Measurements from ENCODE around the gene C10orf143. TPM values are rescaled to one million over a fixed set of nuclear protein-coding genes. Genes with fewer than 3 reads are reported as not detected.

The C10orf143 gene
- total RNA-seq, 1 donor = 2.0 TPM

DNA sequence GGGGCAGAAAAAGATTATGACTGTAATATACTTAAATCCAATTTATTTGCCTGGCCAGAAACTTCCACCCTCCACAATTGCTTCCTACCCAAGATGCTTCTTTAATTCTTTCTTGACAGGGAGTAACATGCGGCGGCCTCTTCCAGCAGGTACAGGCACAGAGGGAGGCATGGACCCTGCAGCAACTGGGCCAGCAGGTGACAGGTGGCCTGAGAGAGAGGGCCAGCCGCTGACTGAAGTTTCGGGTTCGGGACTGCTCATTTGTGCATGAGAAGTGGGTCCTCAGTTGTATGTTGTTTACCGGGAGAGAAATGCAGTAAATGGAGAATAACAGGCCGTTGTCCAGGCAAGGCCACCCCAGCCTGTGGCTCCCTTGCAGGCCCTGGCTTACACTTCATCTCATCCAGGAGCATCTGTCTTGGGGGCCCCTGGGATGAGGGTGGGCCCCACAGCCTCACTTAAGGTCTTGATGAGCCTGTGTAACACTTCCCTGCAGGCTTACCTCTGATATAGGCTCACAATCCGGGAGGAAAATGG lies 72.5 kb downstream of the C10orf143 start:
- TF ChIP-seq, protein P1, sequence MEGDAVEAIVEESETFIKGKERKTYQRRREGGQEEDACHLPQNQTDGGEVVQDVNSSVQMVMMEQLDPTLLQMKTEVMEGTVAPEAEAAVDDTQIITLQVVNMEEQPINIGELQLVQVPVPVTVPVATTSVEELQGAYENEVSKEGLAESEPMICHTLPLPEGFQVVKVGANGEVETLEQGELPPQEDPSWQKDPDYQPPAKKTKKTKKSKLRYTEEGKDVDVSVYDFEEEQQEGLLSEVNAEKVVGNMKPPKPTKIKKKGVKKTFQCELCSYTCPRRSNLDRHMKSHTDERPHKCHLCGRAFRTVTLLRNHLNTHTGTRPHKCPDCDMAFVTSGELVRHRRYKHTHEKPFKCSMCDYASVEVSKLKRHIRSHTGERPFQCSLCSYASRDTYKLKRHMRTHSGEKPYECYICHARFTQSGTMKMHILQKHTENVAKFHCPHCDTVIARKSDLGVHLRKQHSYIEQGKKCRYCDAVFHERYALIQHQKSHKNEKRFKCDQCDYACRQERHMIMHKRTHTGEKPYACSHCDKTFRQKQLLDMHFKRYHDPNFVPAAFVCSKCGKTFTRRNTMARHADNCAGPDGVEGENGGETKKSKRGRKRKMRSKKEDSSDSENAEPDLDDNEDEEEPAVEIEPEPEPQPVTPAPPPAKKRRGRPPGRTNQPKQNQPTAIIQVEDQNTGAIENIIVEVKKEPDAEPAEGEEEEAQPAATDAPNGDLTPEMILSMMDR (IDR thresholded peaks at IDR 0.05; ENCODE audit: insufficient read depth, low read length) = no peak
- DNase-seq (ENCODE audit: low read depth) = no peak
- H3K4me3 ChIP-seq (ENCODE audit: low read depth, low read length) = no peak overlapping the region

DNA sequence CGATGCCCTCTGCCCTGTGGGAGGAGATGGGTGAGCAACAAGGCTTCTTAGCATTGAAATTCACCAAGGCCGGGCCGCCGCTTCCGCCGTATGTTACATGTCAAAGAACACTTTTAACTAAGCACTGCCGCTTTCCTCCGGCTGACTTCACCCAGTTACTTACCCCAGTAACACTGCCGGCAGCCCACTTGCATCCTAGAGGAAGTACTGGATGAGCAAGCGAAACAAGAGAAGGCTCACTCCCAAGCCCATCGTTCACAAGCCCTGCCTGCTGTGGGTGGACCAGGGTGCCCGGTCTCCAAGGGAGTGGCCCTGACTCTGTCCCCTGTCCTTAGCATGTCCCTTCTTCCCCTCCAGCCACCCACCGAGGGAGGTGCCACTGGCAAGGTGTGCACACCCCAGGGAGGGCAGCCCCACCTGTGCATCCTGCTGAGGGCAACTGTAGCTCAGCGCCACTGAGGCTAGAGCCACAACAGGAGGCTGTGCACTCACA lies 73.4 kb downstream of the C10orf143 start:
- DNase-seq (ENCODE audit: low read depth) = no peak
- TF ChIP-seq, protein P1 (IDR thresholded peaks at IDR 0.05; ENCODE audit: insufficient read depth, low read length) = no peak
- no peak overlapping the region for H3K4me3 ChIP-seq (ENCODE audit: low read depth, low read length)

DNA sequence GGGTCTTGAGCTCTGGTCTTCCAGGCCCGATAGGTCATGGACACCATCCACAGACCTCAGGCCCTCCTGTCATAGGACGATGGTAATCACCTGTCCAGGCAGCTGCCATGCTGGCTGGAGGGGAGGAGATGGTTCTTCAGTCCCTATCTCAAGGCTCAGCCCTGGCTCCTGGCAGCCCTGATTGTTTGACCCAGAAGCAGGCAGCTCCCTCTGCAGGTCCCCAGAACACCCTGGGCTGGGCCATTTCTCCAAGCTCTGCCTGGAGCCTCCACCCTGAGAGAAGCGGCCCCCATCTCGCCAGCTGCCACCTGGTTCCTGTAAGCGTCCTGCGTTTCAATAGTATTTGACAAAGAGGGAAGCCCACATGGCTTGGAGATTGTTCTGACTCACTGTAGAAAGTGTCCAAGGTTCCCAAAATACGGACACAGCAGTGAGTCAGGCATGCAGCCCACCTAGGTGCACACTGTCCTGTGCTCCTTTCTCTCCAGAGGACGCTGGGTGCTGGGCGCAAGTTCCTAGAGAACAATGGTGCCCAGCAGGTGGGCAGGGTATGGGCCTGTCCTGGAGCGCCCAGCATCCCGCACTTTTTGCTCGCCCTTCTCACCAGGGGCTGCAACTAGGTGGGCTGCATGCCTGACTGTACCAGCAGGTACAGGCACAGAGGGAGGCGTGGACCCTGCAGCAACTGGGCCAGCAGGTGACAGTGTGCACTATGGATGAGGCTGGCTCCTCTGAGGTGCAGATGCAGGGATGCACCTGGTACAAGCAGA lies 74.1 kb downstream of the C10orf143 start:
- DNase-seq (ENCODE audit: low read depth) = no peak
- no peak overlapping the region for H3K4me3 ChIP-seq (ENCODE audit: low read depth, low read length)
- TF ChIP-seq, protein P1 (IDR thresholded peaks at IDR 0.05; ENCODE audit: insufficient read depth, low read length) = no peak

DNA sequence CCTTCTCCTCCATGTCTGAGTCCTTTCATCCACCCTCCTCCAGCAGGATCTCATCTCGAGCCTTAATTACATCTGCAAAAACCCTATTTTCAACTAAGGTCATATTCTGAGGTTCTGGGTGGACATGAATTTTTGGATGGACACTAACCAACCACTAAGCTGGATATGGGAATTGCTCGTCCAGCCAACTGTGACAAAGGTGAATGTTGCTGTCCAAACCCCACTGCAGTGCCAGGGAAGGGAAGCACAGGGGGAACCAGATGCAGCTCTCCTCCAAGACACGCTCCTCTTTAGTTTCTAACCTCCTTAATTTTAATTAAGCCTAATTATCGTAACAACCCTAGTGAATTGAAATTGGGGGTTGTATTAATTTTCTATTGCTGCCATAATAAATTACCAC lies 81.4 kb downstream of the C10orf143 start:
- peak; percentile 6 for DNase-seq (ENCODE audit: low read depth)
- H3K4me3 ChIP-seq (ENCODE audit: low read depth, low read length) = no peak overlapping the region
- TF ChIP-seq, protein P1 (IDR thresholded peaks at IDR 0.05; ENCODE audit: insufficient read depth, low read length) = no peak

DNA sequence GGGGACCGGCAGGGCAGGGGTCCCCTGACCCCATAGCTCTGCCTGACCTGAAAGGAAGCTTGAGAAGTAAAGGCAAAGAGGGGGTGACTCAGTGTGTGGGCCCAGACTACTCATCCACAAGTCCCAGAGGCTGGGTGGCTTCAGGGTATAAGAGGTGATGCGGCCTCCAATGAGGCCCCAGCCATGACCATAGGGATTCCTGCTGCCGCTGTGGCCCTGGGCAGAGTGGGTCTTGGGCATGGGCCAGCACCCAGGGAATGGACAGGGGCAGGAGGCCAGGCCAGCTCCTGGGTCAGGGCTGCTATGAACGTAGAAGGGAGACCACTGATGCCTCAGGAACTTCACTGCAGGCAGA lies 82.2 kb downstream of the C10orf143 start:
- TF ChIP-seq, protein P1 (IDR thresholded peaks at IDR 0.05; ENCODE audit: insufficient read depth, low read length) = no peak
- no peak for DNase-seq (ENCODE audit: low read depth)
- H3K4me3 ChIP-seq (ENCODE audit: low read depth, low read length) = no peak overlapping the region

DNA sequence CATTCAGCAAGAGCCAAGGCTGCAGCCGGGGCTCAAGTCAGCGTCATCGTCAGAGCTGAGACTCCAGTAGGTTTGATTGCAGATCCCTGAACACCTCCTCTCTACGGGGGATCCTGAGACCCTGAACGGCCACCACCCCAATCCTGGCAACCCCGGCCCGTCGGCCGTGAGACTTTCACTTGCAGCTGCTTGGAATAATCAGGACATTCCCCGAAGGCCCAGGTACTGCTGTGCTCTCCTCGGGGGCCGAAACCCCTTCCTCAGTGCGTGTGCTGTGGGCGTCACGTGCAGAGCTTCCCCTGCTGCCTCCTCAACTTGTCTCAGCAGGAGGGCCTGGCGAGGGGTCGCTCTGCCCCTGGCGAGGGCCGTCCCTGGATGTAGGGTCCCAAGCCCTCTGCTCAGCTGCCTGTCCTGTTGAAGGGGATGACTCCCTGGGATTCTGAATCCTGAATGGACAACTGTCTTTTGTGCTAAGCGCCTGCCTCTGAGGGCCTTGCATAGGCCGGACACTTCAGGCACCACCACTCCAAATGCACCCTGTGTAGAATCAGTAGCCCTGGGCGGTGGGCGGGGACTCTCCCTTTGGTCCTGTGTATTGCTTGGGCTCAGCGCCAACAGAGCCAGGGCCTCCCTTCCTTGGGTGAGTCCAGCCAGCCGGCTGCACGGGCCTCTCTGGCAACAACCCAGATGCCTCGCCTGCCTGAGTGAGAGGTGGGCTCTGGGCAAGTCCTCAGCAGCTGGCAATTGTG lies 82.7 kb downstream of the C10orf143 start:
- TF ChIP-seq, protein P1 (IDR thresholded peaks at IDR 0.05; ENCODE audit: insufficient read depth, low read length) = no peak
- no peak overlapping the region for H3K4me3 ChIP-seq (ENCODE audit: low read depth, low read length)
- DNase-seq (ENCODE audit: low read depth) = peak; percentile 23

Data from fibroblast of the aortic adventitia (primary cell).